AG04450 (cell line): Measurements from ENCODE around the gene USP16. TPM values are rescaled to one million over a fixed set of nuclear protein-coding genes. Genes with fewer than 3 reads are reported as not detected.
"Not testable (repeated sequence)": the region's sequence is repeated elsewhere in the genome, so short reads cannot be mapped to it uniquely, and the experiment has no call there.

Experiments used
- CTCF ChIA-PET: fragments of 300-600, 350-600 bp; formaldehyde crosslinking; extraction: SDS; loops from one replicate; lab custom pipeline; 2022; ENCODE audit warnings: antibody characterized with exemption, inconsistent platforms; lab: Charles Lee
- POLR2A ChIA-PET: fragments of 350-600 bp; formaldehyde crosslinking; extraction: SDS; loops from one replicate; lab custom pipeline; 2021; ENCODE audit warnings: antibody characterized with exemption, inconsistent platforms; lab: Yijun Ruan, JAX
- DNase-seq: peaks from one replicate; pipeline ENCODE4 v3.0.0-alpha.2; 2011; ENCODE audit warnings: low read depth, low spot score
- H3K27ac ChIP-seq: one replicate; pipeline ENCODE4 v1.5.1; 2012; ENCODE audit warnings: low read depth, low read length, control low read depth
- H3K27me3 ChIP-seq: one replicate; pipeline ENCODE4 v1.6.0; 2012; ENCODE audit warnings: low read length; ENCODE audit not compliant: control insufficient read depth, insufficient read depth
- H3K4me3 ChIP-seq: 2 replicates; pipeline ENCODE4 v1.5.1; 2011; ENCODE audit warnings: mild to moderate bottlenecking, low read depth, low read length, control low read depth
- H3K9me3 ChIP-seq: 2 replicates; pipeline ENCODE4 v1.5.1; 2012; ENCODE audit warnings: low read length; ENCODE audit not compliant: control insufficient read depth, insufficient read depth
- CTCF ChIP-seq: IDR thresholded peaks from 2 replicates; pipeline ENCODE4 v1.5.1; 2011; ENCODE audit warnings: low read depth, low read length, control low read depth, inconsistent platforms
- polyA plus RNA-seq: library from polyadenylated mRNA; depleted of rRNA; stranded (reverse); fragments of >200 nt; gene quantifications from 2 replicates; pipeline ENCODE4 v1.2.3, GENCODE V29; 2011

USP16 gene
- polyA plus RNA-seq, 1 experiment: 35.6 TPM

- Histone ChIP-seq H3K4me3 (no peak overlapping the region), H3K9me3 (no peaks in the 10 kb centered on the region; the same call in 1 of the 2 replicates), H3K27me3 (no peaks in the 10 kb centered on the region), H3K27ac (no peak overlapping the region)
- POLR2A ChIA-PET: no interaction called here
- CTCF ChIA-PET: no interaction called here
- no peak for DNase-seq
- no peak for TF ChIP-seq CTCF
Measured at GRCh38 chr21:29005696-29006095, 18.8 kb upstream of the USP16 start.

GRCh38 chr21:29007135-29007534, 17.3 kb upstream of the USP16 start:
- no peak overlapping the region for H3K4me3 ChIP-seq
- TF ChIP-seq CTCF: no peak
- DNase-seq: no peak
- H3K9me3 ChIP-seq: no peaks in the 10 kb centered on the region; the same call in 1 of the 2 replicates
- no peaks in the 10 kb centered on the region for H3K27me3 ChIP-seq
- ChIA-PET POLR2A (no interaction called here), CTCF (no interaction called here)
- no peak overlapping the region for H3K27ac ChIP-seq

GRCh38 chr21:29007810-29008209, 16.7 kb upstream of the USP16 start:
- TF ChIP-seq CTCF: no peak
- H3K4me3 ChIP-seq: no peak overlapping the region
- no peak for DNase-seq
- H3K27me3 ChIP-seq: no peaks in the 10 kb centered on the region
- H3K9me3 ChIP-seq: no peaks in the 10 kb centered on the region; the same call in 1 of the 2 replicates
- CTCF ChIA-PET: no interaction called here
- no peak overlapping the region for H3K27ac ChIP-seq
- POLR2A ChIA-PET: interaction anchor here (0.5 kb wide), 1 partner anchor 12 kb away, joined by 4 read pairs; no protein-coding TSS in a partner anchor

- CTCF ChIA-PET: no interaction called here
- no peak overlapping the region for H3K27ac ChIP-seq
- POLR2A ChIA-PET: interaction anchor here (0.6 kb wide), 1 partner anchor 11 kb away, joined by 4 read pairs; no protein-coding TSS in a partner anchor
- no peak overlapping the region for H3K4me3 ChIP-seq
- TF ChIP-seq CTCF: no peak
- no peaks in the 10 kb centered on the region for H3K27me3 ChIP-seq
- H3K9me3 ChIP-seq: no peaks in the 10 kb centered on the region; the same call in 1 of the 2 replicates
- DNase-seq: no peak
Measured at GRCh38 chr21:29008367-29008766, 16.1 kb upstream of the USP16 start.

GRCh38 chr21:29011236-29011635, 13.2 kb upstream of the USP16 start:
- H3K4me3 ChIP-seq, CTCF ChIA-PET, H3K27ac ChIP-seq, H3K9me3 ChIP-seq, DNase-seq, H3K27me3 ChIP-seq, POLR2A ChIA-PET: not testable (repeated sequence)
